ENCODE data around the gene SH3PXD2B.

The SH3PXD2B gene

DNA sequence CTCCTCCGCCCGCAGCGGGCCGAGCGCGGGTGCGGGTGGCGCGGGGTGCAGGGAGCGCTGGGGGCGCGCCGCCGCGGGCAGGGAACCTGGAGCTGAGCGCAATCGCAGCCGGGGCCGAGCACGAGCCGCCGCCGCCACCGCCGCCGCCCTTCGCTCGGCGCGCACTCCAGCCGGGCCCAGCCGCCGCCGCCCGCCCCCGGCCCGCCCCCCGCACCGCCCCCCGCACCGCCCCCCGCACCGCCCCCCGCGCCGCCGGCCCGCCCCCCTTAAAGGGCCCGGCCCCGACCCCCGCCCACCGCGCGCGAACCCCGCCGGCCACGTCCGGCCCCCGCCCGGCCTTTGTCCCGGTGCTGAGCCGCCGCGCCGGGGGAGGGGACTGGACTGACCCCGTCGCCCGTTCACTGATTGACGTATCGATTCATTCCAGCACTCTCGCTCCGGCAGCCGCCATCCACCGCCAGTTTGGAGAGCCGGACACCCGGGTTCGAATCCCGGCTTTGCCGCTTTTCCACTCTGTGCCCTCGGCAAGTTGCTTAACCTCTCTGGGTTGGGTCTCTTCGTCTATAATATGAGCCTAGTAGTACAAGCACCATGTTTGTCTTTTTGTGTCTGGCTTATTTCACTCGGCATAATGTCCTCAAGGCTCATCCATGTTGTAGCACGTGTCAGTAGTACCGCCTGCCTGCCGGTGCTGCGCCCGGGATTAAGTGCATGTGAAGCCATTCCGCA lies at the start of gene SH3PXD2B:
SH3PXD2B (minus strand) TSS at position 168 of the 729 bp plus-strand sequence. CDS start 173 bp downstream, outside the sequence.
- DNase-seq (ENCODE audit: low read depth in 2 of 2), result peak in 1 of 2 experiments; percentile 22

DNA sequence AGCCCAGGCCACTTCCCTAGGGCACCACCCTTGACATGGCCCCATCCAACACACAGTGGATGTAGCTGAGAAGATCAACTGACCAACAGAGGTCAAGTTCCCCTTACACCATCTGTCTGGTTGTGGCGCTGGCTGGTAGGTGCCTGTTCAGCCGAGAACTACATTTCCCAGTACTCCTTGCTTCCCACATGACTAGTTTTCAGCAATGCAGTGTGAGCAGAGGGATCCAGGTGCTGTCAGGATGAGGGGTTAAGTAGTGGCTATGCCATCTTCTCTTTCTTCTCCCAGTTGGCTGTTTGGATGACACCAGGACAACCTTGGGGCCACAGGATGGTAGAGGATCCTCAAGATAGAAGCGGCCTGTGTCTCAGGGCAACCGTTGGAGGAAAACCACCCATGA lies 48.6 kb upstream of the SH3PXD2B start:
- no peak for DNase-seq (ENCODE audit: low read depth in 2 of 2)

- no peak for DNase-seq (ENCODE audit: low read depth in 2 of 2)
Measured at GRCh38 chr5:172502410-172502809, 48.1 kb upstream of the SH3PXD2B start.

DNA sequence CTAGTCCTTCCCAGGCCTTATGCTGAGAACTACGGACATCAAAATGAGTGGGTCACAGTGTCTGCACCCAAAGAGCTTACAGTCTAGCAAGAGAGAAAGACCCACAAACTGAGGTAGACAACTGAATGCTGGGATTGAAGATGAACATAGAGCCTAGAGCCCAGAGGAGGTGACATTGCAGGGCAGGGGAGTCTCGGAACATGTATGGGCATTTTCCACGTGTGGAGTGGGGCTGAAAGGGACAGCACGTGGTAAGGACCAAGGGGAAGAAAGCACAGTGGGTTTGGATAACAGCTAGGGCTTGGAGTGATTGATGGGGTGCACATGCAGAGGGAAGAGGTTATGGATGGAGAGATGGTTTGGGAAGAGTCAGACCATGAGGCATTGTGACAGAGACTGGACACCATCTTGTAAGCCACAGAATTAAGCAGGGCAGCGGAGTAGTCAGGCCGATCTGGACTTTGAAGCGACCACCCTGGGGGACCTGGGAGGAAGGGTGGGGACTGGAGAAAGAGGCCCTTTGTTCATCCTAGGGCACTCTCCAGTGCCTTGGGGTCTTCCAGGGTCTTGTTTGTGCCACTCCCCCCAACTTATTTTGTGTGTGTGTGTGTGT lies 47.5 kb upstream of the SH3PXD2B start:
- no peak for DNase-seq (ENCODE audit: low read depth in 2 of 2)

DNA sequence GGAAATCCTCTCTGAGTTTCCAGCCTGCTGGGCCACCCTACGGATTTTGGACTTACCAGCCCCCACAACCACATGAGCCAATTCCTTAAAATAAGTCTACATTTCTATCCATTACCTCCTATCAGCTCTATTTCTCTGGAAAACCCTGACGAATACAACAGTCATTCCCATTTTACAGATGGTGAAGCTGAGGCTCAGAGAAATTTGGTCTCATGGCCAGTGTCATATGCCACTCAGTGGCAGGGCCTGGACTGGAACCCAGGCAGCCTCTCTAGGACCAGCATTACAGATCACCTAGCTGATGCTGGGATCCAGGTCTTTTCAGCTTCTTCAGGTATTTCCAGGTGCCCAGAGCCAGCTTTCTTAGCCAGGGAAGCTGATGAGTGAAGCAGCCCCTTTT lies 45.0 kb upstream of the SH3PXD2B start:
- DNase-seq (ENCODE audit: low read depth in 2 of 2), result no peak

GRCh38 chr5:172498431-172499129 lies 44.3 kb upstream of the SH3PXD2B start:
- no peak for DNase-seq (ENCODE audit: low read depth in 2 of 2)

DNA sequence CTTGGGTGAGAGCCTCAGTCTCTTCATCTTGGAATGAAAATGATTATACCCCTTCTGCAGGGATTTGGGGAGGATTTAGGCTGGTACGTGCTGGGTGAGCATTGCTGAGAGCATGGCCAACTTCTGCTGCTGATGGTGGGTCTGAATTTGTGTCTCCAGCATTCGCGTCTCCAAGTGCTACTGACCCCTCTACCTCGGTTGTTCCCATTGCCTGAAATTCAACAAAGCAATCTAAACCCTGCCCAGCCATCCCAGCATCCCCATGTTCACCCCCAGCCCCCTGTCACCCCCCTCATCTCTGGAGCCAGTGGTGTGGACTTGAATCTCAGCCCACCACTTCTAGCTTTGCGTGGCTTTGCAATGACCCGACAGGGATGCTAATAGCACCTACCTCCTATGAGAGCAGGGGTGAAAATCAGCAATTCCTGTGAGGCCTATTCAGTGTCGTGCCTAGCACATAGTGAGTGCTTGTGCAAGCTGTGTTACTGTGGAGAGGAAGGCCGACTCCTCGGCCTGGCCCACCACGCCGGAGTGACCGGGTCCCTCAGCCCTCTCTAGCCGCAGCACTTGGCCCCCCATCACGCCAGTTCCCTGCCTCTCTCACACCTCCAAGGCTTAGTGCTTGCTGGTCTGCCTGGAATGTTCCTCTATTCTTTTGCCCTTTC lies 43.4 kb upstream of the SH3PXD2B start:
- DNase-seq (ENCODE audit: low read depth in 2 of 2), result no peak

- peak; percentile 13 to 32 for DNase-seq (ENCODE audit: low read depth in 2 of 2)
Measured at GRCh38 chr5:172496671-172497371, 42.5 kb upstream of the SH3PXD2B start.

DNA sequence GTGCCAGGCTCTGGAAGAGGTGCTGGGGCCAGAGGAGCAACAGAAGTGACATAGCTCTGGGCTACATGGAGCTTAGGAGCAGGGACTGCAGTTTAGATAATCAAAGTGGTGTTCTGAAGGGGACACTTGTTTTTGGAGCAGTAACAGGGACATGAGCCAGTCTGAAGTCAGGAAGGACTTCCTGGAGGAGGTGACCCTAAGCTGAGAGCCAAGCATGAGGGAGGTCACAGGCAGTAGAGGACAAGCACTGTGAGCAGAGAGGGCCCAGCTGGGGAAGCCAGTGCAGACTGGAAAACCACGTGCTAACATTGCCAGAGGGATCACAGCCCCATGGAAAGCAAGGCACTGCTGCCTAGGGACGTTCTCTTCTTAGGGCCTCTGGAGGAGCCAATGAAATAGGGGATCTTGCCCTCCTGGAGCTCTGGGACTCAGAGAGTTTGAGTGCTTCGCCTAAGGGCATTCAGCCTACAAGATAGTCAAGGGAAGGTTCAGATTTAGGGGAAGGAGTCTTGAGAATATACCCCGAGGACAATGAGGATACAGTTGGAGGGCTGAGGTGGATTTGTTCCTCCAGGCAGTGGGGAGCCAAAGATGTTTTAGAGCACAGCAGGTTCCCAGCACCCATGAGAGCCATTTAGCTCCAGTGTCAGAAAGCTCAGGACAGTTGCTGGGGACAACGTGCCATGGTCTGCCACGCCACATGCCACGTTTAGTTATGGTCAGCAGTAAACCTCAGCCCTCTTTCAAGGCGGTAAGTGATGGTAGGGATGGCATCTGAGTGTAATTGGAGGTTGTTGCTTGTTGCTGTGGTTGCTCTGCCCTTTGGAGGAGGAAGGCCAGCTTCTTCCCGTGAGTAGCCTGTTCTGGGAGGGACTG lies 40.5 kb upstream of the SH3PXD2B start:
- DNase-seq (ENCODE audit: low read depth in 2 of 2), result no peak

DNA sequence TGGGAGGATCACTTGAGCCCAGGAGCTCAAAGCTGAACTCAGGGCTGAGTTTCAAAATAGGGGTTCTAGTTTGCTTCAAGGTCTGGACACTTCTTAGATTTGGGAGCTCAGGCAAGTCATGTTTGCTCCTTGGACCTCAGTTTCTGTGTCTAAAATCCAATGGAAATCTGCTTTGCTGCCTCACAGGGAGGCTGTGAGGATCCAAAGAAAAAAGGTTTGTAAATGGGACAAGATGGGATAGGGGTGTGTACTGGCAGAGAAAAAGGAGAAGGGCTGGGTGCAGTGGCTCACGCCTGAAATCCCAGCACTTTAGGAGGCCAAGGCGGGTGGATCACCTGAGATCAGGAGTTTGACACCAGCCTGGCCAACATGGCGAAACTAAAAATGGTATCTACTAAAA lies 39.6 kb upstream of the SH3PXD2B start:
- no peak for DNase-seq (ENCODE audit: low read depth in 2 of 2)

GRCh38 chr5:172493461-172493860 lies 39.1 kb upstream of the SH3PXD2B start:
- DNase-seq (ENCODE audit: low read depth in 2 of 2), result no peak

DNA sequence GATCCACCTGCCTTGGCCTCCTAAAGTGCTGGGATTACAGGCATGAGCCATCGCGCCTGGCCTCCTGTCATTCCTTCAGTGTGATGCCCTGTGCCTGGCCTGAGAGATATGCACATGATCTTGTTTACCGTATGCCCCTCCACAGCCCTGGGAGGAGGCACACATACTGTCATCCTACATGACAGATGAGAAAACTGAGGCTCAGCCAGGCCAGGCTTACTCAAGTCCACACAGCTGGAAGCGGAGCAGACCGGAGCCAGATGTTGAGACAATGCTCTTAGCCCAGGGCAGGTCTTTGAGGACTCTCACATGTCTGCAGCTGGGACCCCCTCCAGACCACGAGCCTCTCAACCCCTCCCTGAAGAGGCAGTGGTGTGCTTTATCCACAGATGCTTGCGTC lies 38.7 kb upstream of the SH3PXD2B start:
- no peak for DNase-seq (ENCODE audit: low read depth in 2 of 2)

- DNase-seq (ENCODE audit: low read depth in 2 of 2), result no peak
Measured at GRCh38 chr5:172492097-172492840, 37.9 kb upstream of the SH3PXD2B start.

DNA sequence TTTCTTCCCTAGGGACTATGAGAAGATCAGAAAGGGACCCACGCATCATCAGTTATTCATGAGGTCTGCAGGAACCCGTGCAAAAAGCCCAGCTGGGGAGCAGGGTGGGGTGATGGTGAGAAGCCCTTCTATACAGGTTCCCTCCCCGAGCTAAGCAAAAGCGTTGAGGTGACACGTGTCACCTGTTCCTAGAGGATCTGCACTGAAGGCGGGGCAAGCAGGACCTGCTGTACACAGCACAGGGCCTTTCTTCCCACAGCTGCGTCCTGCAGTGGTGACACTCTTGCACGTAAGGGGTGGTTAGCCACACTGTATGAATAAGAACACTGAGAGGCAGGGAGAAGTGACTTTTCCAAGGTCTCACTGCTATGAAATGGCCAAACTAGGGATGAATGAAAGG lies 37.2 kb upstream of the SH3PXD2B start:
- DNase-seq (ENCODE audit: low read depth in 2 of 2), result no peak

DNA sequence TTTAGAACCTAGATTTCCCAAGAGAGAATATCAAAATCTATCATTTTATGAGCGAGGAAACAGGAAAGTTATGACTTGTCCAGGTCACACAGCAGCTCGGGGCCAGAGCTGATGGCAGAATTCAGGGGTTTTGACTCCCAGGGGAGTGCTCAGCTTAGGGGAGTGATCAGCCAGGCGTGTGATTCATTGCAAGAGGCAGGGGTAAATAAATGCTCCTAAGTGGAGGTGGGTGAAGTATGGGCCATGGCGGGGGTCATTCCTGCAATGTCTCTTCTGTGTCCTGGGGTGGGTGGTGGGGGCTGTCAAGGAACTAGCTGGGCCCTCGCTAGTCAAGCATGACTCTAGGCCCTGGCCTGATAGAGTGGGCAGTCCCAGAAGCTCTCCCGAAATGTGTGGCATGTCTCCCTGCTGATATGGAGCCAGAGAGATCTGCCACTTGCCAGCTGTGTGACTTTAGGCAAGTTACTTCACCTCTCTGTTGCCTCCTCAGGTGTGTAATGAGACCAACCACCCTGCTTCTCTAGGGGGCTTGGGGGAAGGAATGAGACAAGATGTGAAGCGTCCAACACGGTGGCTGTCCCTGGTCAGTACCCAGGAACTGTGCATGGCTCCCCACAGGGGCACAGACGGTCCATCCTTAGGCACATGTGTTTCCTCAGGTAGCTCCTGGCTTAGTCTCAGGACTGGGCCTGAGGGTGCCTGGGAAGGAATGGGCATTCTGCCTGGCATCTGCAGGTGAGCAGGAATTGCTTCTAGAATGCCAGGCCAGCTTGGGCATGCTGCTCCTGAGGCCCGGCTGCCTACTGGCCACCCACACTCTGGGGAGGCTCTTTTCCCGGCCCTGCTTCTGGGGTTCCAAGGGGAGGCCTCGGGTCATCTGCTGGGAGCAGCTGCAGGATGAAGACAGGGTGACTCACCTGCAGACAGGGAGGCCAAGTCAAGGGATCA lies 36.5 kb upstream of the SH3PXD2B start:
- no peak for DNase-seq (ENCODE audit: low read depth in 2 of 2)

DNA sequence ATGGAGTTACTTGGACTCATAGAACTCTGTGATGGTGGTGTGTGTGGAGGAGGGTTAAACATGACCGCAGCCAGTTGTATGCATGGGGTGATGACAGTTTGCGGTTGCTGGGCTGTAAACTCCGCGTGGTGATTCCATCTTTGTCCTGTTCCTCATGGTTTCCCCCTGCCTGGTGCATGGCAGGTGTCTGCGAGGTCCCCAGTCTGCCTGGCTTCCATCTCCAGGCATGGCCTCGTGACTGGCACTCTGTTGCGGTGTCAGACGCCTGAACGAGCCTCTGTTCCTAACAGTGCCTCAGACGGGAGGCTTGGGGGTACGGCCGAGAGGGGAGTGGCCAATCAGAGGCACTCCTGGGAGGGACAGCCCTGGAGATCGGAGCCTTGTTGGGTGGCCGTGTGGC lies 33.9 kb upstream of the SH3PXD2B start:
- DNase-seq (ENCODE audit: low read depth in 2 of 2), result no peak

GRCh38 chr5:172487671-172488070 lies 33.3 kb upstream of the SH3PXD2B start:
- no peak for DNase-seq (ENCODE audit: low read depth in 2 of 2)

DNA sequence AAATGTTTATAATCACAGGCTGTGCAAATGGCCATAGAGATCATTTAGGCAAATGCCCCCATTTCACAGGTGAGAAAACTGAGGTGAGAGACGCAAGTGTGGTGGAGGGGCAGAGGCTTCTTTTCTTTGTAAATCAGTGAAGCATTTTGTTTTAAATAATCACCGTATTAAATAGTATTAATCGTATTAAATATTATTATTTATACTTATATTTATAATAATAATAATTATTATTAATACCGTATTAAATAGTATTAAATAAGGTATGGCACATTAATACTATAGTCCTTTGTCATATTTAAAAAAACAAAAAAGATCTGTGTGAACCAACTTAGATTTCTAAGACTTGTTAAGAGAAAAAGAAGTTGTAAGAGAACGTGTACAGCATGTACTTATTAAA lies 32.6 kb upstream of the SH3PXD2B start:
- DNase-seq (ENCODE audit: low read depth in 2 of 2), result no peak

DNA sequence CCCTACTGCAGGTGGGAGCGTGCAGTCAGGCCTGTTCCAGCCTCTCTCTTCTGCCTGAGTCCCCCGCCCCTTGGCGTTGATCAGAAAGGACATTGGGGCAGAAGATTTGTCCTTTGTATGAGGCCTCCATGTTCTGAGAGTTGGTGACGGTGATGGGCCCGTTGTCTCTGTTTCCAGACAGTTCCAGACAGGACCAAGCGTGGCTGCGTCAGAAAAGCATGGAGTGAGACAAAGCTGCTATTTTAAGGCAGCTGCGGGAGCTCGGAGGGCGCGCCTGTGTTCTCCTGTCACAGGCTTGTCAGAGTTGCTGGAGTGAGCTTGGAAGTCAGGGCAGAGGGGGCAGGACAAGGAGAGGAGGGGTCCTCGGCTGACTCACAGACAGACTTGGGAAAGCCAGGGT lies 32.1 kb upstream of the SH3PXD2B start:
- no peak for DNase-seq (ENCODE audit: low read depth in 2 of 2)
